Calu3 (cell line): ENCODE results near the gene EIF2B1. TPM values are rescaled to one million over a fixed set of nuclear protein-coding genes. Genes with fewer than 3 reads are reported as not detected.
"Not testable (repeated sequence)": the region's sequence is repeated elsewhere in the genome, so short reads cannot be mapped to it uniquely, and the experiment has no call there.

Experiments used
- BruUV-seq: library from RNA; stranded (reverse); fragments of 400-500 nt; replicated peaks from 2 replicates; lab custom pipeline; 2021; lab: Mats Ljungman, UMichigan
- CTCF ChIA-PET: fragments of 300-600 bp; sonication (Branson Sonifier 250); formaldehyde crosslinking; loops from one replicate; lab custom pipeline; 2022; ENCODE audit warnings: antibody characterized with exemption; lab: Charles Lee
- DNase-seq: peaks from one replicate; pipeline ENCODE4 v3.0.0; 2022
- H3K27ac Mint-ChIP-seq: one replicate; pipeline ENCODE4 v1.8.0; 2022; ENCODE audit warnings: mixed read lengths; ENCODE audit not compliant: unreplicated experiment
- H3K27me3 Mint-ChIP-seq: one replicate; pipeline ENCODE4 v1.8.0; 2022; ENCODE audit warnings: mixed read lengths; ENCODE audit not compliant: unreplicated experiment
- H3K36me3 Mint-ChIP-seq: one replicate; pipeline ENCODE4 v1.8.0; 2022; ENCODE audit warnings: mild to moderate bottlenecking, moderate library complexity, mixed read lengths; ENCODE audit not compliant: insufficient read depth, unreplicated experiment
- H3K4me1 Mint-ChIP-seq: one replicate; pipeline ENCODE4 v1.8.0; 2022; ENCODE audit warnings: mild to moderate bottlenecking, low read depth, mixed read lengths; ENCODE audit not compliant: unreplicated experiment
- H3K4me3 Mint-ChIP-seq: one replicate; pipeline ENCODE4 v1.8.0; 2022; ENCODE audit warnings: mild to moderate bottlenecking, low read depth, moderate library complexity, mixed read lengths; ENCODE audit not compliant: unreplicated experiment
- H3K9me3 Mint-ChIP-seq: one replicate; pipeline ENCODE4 v1.8.0; 2022; ENCODE audit warnings: low read depth, mixed read lengths; ENCODE audit not compliant: unreplicated experiment
- intact Hi-C: fragments of 100-400 bp; cut with micrococcal nuclease; formaldehyde crosslinking; loops from one replicate; pipeline ENCODE4 v1.10.0; 2022; ENCODE audit not compliant: unreplicated experiment
- total RNA-seq: library from RNA; stranded (reverse); gene quantifications from 2 replicates; pipeline ENCODE4 v1.2.3, GENCODE V29; 2022
- TF ChIP-seq, protein P1 (sequence below): fragments of 200-600 bp; IDR thresholded peaks from one replicate; pipeline ENCODE4 v1.8.0; 2022; ENCODE audit warnings: antibody characterized with exemption; ENCODE audit not compliant: unreplicated experiment

EIF2B1 gene
- total RNA-seq, 1 experiment from 2014 or later = 57.0 TPM

DNA sequence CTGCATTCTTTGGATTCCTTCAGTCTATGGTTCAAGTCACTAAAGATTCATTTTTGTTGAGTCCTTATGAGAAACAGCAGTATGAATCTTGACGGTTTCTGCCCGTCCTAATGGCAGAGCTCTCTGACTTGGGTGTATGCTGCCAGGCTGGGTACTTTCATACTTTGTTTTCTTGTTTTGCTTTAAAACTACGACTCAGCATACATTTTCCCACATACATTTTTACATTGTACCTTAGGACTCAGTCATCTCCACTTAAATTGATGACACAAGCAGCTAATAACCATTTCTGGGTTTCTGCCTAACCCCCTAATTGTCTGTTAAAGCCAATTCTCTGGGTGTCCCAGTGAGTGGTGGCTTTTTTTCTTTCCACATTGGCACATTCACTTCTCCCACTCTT lies 36.4 kb downstream of the EIF2B1 start:
- CTCF ChIA-PET = no interaction called here
- Mint-ChIP-seq H3K36me3 (peaks cover 60% of the 10 kb centered on the region), H3K27ac (no peak overlapping the region), H3K27me3 (no peaks in the 10 kb centered on the region), H3K4me3 (no peak overlapping the region), H3K9me3 (no peaks in the 10 kb centered on the region), H3K4me1 (peaks cover 12% of the 10 kb centered on the region)
- intact Hi-C loops = no loop called here
- TSS peak; percentile 58 for BruUV-seq
- DNase-seq = no peak
- TF ChIP-seq, protein P1, sequence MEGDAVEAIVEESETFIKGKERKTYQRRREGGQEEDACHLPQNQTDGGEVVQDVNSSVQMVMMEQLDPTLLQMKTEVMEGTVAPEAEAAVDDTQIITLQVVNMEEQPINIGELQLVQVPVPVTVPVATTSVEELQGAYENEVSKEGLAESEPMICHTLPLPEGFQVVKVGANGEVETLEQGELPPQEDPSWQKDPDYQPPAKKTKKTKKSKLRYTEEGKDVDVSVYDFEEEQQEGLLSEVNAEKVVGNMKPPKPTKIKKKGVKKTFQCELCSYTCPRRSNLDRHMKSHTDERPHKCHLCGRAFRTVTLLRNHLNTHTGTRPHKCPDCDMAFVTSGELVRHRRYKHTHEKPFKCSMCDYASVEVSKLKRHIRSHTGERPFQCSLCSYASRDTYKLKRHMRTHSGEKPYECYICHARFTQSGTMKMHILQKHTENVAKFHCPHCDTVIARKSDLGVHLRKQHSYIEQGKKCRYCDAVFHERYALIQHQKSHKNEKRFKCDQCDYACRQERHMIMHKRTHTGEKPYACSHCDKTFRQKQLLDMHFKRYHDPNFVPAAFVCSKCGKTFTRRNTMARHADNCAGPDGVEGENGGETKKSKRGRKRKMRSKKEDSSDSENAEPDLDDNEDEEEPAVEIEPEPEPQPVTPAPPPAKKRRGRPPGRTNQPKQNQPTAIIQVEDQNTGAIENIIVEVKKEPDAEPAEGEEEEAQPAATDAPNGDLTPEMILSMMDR = no peak

DNA sequence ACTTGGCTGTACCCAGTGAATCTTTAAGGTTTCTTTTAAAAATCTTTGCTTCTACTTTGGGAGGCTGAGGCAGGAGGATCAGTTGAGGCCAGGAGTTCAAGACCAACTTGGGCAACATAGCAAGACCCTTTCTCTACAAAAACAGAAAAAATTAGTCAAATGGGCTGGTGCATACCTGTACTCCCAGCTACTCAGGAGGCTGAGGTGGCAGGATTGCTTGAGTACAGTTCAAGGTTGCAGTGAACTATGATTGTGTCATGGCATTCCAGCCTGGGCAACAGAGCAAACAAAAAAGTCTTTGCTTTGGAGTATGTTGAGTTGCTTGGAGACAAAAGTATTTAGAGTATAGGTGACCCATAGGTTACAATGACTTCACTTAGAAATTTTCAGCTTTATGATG lies 37.8 kb downstream of the EIF2B1 start:
- Mint-ChIP-seq H3K27me3 (no peaks in the 10 kb centered on the region), H3K4me3 (no peak overlapping the region), H3K36me3 (peaks cover 60% of the 10 kb centered on the region), H3K27ac (no peak overlapping the region), H3K9me3 (no peaks in the 10 kb centered on the region), H3K4me1 (peaks cover 18% of the 10 kb centered on the region)
- no TSS peak for BruUV-seq
- TF ChIP-seq, protein P1 = no peak
- no peak for DNase-seq
- intact Hi-C loops = no loop called here
- CTCF ChIA-PET = no interaction called here

DNA sequence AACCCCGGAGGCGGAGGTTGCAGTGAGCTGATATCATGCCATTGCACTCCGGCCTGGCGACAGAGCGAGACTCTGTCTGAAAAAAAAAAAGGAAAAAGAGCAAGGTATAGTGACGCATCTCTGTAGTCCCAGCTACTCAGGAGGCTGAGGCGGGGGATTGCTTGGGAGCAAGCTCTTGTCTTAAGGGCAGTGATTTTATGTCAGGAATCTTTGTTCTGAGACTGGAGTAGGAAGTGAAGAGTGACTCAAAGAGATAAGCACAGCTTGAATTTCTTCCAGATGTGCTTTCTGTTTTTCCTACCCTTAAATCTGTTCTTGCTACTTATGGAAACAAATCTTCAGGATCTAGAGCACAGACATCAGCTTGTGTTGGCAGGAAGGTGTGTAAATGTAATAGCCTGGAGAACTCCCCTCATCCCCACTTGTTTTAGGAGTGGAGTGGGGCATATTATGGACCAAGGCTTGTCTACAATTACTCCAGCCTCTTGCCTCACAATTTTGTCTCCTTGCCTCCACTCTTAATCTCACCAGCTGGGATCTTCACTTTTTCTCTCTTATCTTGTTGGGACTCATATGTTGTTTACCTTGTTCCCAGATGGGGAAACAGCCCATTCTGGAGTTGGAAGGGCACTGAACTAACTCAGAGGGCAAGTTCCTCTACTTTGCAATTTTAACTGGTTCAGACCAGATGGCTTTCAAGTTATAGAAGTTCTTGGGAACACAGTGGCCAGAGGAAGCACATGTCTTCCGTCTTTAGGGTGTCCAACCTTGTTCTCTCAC lies 41.6 kb downstream of the EIF2B1 start:
- intact Hi-C loops = no loop called here
- Mint-ChIP-seq H3K4me1 (peaks cover 26% of the 10 kb centered on the region), H3K36me3 (peaks cover 90% of the 10 kb centered on the region), H3K27me3 (no peaks in the 10 kb centered on the region), H3K27ac (peak overlapping the region; percentile 59), H3K4me3 (no peak overlapping the region), H3K9me3 (no peaks in the 10 kb centered on the region)
- TF ChIP-seq, protein P1 = no peak
- BruUV-seq = no TSS peak
- CTCF ChIA-PET = interaction anchor here (0.6 kb wide), 1 partner anchor 437 kb away, joined by 6 read pairs; no protein-coding TSS in a partner anchor
- DNase-seq = no peak

DNA sequence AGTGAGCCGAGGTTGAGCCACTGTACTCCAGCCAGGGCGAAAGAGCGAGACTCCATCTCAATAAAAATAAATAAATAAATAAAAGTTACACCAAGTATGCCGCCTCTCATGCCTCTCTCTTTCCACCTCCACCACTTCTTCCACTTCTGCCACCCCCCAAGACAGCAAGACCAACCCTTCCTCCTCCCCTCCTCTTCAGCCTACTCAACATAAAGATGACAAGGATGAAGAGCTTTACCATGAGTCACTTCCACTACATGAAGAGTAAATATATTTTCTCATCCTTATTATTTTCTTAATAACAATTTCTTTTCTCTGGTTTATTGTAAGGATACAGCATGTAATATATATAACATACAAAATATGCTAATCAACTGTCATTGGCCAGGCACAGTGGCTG lies 52.7 kb downstream of the EIF2B1 start:
- intact Hi-C loops = no loop called here
- no peaks in the 10 kb centered on the region for H3K9me3 Mint-ChIP-seq
- no peak overlapping the region for H3K4me3 Mint-ChIP-seq
- TF ChIP-seq, protein P1 = no peak
- H3K27me3 Mint-ChIP-seq = no peaks in the 10 kb centered on the region
- no TSS peak for BruUV-seq
- H3K27ac Mint-ChIP-seq = no peak overlapping the region
- H3K36me3 Mint-ChIP-seq = peaks cover 37% of the 10 kb centered on the region
- DNase-seq = no peak
- H3K4me1 Mint-ChIP-seq = peaks cover 18% of the 10 kb centered on the region
- CTCF ChIA-PET = no interaction called here

DNA sequence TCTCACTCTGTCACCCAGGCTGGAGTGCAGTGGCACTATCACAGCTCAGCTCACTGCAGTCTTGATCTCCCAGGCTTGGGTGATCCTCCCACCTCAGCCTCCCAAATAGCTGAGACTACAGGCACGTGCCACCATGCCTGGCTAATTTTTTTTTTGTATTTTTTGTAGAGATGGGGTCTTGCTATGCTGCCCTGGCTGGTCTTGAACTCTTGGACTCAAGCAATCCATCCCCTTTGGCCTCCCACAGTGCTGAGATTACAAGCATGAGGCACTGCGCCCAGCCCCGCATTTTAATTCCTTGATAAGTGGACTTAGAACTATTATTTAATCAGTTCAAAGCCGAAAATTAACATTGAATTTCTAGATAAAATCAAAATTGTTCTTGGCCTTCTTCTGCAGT lies 54.7 kb downstream of the EIF2B1 start:
- H3K4me3 Mint-ChIP-seq, H3K27ac Mint-ChIP-seq, H3K9me3 Mint-ChIP-seq, CTCF ChIA-PET, intact Hi-C loops, DNase-seq, BruUV-seq, H3K27me3 Mint-ChIP-seq: not testable (repeated sequence)
- Mint-ChIP-seq H3K4me1 (peaks cover 12% of the 10 kb centered on the region), H3K36me3 (peaks cover 18% of the 10 kb centered on the region)
